ENCODE measurements around the gene ATRIP.
"Not testable (repeated sequence)": the region's sequence is repeated elsewhere in the genome, so short reads cannot be mapped to it uniquely, and the experiment has no call there.

ATRIP gene

GRCh38 chr3:48470286-48470685 lies 23.7 kb downstream of the ATRIP start:
- no peak for DNase-seq

GRCh38 chr3:48472673-48472922 lies 26.1 kb downstream of the ATRIP start:
- DNase-seq, result no peak

DNA sequence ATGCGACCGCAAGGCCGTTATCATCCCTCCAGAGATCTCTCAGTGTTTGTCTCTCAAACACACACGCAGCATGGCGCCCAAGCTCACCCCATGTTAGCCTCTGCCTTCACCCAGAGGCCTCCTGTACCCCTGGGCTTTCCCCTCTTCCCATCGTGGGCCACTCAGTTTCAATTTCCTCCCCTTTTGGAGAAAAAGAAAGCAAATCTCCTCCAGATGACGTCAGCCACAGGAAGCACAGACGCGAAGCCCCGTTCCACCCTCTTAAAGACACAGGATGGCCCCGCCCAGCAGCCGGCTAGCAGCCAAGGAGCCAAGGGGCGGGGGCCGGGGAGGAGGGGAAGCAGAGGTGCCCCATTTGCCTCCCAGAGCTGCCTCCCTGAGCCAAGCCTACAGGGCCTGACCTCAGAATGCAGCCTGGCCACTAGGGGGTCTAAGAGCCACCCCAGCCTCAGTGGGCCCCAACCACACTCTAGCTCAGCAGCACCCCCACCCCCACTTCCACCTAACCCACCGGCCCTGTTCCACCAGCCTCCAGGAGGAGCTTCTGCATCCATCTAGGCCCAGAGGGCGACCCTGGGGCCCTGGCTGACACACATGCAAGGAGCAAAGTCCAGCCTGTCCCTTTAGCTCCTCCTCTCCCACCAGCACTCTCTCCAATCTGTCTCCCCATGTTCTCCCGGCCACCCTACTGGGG lies 26.5 kb downstream of the ATRIP start:
- peak; percentile 95 for DNase-seq

GRCh38 chr3:48473617-48473952 lies 27.0 kb downstream of the ATRIP start:
- DNase-seq, result no peak

- not testable (repeated sequence) for DNase-seq
Observed at GRCh38 chr3:48474031-48474430, 27.5 kb downstream of the ATRIP start.

- no peak for DNase-seq
Observed at GRCh38 chr3:48474619-48475018, 28.1 kb downstream of the ATRIP start.

DNA sequence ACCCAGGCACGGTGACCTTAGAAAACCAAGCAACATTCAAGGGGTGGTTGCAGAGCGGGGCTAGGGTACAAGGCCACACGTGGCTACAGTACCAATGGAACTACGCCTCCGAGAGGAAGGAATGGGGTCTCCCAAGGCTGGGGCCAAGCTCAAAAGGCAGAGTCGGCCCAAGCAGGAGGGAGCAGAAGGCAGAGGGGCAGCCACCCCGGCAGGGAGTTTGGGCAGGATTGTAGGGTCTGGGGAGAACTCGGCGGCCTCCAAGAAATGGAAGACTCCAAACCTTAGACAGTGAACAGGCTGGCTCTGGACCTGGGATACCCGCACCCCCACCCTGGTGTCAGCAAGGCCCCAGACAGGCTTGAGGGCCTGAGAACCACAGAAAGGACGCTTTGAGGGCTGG lies 28.7 kb downstream of the ATRIP start:
- DNase-seq, result no peak

GRCh38 chr3:48476426-48477053 lies 30.0 kb downstream of the ATRIP start:
- no peak for DNase-seq

DNA sequence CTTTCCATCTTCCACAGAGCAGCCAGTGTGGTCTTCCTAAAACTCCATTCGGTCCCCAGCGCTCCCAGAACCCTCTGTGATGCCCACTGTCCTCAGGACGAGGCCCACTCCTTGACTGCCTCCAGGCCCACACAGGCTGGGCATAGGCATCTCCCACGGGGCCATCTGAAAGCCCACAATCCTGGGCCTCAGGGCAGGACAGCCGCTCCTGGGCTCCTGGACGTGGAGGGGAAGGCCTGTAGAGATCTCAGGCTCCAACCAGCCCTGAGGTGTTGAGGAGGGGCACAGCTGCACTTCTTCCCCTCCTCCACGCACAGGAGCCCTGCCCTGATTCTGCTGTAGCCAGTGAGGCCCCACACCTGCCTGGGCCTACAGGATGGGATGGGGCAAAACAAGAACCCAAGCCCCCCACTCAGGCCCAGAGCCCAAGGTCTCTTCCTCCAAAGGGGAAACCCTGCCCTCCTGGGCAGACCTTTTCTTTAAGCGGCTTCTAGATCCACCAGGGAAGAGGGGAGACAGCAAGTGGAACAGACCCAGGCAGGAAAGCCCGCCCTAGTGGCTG lies 31.5 kb downstream of the ATRIP start:
- no peak for DNase-seq

GRCh38 chr3:48478626-48479555 lies 32.4 kb downstream of the ATRIP start:
- DNase-seq, result peak; percentile 82

DNA sequence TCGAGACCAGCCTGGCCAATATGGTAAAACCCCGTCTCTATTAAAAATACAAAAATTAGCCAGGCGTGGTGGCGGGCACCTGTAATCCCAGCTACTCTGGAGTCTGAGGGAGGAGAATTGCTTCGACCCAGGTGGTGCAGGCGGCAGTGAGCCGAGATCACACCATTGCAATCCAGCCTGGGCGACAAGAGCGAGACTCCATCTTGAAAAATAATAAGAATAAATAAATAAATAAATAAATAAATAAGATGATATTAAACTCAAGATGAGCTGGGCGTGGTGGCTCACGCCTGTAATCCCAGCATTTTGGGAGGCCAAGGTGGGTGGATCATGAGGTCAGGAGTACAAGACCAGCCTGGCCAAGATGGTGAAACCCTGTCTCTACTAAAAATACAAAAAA lies 34.4 kb downstream of the ATRIP start:
- DNase-seq, result not testable (repeated sequence)

DNA sequence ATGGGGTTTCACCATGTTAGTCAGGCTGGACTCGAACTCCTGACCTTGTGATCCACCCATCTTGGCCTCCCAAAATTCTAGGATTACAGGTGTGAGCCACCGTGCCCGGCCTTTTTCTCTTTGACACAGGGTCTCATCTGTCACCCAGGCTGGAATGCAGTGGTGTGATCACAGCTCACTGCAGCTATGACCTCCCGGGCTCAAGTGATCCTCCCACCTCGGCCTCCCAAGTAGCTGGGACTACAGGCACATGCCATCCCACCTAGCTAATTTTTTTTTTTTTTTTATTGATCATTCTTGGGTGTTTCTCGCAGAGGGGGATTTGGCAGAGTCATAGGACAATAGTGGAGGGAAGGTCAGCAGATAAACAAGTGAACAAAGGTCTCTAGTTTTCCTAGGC lies 36.3 kb downstream of the ATRIP start:
- DNase-seq, result not testable (repeated sequence)

GRCh38 chr3:48486952-48487351 lies 40.4 kb downstream of the ATRIP start:
- DNase-seq, result no peak

GRCh38 chr3:48492461-48493202 lies 46.1 kb downstream of the ATRIP start:
- no peak for DNase-seq

GRCh38 chr3:48493203-48493501 lies 46.6 kb downstream of the ATRIP start:
- DNase-seq, result no peak

DNA sequence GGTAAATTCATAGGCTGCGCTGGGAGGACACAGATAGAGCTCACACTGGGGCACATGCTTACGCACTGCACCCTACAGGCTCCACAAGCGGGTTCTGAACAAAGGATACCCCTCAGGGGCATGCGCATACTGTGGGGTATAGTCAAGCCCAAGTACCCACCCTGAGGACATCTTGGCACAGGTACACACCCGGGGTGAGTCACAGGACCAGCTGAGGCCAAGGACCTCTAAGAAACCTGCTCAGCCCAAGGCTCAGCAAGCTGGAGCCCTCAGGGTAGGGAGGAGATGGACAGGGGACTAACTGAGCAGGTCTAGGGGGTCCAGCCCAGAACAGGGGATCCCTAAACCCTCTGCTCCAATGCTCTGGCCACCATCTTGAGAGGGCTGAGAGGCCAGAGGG lies 54.1 kb downstream of the ATRIP start:
- no peak for DNase-seq

DNA sequence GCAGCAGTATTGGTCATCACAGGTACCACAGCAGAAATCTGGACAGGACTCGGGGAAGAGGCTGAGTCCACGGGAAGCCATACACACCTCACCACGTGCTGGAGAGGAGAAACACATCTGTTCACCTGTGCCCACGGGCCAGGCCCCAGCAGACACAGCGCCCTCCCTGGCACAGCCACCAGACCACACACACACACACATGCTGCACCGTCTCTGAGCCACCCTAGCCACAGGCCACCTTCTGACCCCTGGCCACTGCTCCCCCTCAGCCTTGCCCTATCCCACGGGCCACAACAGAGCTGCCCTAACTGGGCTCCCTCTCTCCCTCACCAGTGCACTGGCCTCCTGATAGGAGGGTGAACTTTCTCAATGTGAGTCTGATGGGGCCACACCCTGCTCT lies 54.7 kb downstream of the ATRIP start:
- no peak for DNase-seq

DNA sequence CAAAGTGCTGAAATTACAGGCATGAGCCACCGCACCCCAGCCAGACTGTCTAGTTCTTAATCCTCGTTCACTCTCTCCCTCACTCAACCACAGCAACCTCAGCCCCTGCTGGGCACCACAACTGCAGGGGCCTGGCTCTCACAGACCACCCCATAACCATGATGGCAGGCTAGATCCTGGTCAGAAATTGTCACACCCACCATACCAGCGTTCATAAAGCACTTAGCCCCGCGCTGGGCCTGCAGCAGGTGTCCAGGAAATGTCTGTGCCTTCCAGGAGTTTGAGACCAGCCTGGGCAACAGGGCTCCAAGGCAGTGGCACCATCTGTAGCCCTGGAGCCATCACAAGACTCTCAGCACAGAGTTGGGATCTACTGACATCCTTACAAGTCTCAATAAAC lies 55.6 kb downstream of the ATRIP start:
- DNase-seq, result no peak

DNA sequence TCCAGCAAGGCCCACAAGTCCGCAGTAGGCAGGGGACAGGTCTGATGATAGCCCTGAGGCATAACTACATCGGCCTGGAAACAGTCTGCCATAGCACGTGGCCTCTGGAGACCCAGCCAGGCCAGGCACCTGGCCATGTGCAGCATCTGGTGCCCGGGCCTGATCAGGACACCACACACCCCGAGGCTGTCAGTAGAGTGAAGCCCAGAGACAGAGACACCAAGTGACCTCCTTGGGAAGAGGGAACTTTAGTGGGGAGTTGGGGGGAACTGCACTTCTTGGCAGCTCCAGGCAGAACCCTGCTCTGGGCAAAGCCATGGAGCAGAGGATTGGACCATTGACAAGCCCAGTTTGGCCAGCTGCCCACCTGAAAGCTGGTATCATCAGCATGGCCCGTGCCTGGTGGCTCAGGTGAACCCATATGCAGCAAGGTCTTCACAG lies 56.2 kb downstream of the ATRIP start:
- DNase-seq, result no peak

DNA sequence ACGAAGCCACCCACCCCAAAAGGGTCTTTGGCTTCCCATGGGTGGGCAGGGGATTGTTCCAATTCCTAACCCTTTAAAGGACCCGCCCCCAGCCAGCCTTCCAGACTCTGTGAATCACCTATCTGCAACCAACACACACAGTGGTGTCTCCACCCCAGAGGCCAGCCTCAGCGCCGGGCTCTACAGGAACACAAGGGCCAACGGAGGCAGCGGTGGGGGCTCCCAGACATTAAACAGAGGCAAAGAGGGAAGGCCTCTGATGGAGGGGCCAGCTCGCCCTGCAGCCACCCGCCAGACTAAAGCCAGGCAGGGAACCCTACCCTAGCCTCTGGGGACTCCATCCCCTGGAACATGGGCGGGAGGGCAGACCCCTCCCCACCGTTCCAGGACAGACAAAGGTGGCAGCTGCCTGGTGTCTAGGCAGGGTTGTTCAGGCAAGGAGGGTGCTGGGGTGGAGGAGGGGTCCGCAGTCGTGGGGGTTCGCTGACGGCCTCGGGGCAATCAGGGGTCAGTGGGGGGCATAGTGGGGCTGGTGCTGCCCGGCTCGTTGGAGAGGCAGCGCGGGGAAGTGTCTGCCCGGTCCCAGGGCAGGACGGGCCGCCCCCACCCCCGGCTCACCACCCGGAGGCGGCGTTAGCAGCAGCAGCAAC lies 57.0 kb downstream of the ATRIP start:
- peak; percentile 69 for DNase-seq

GRCh38 chr3:48504051-48504946 lies 57.8 kb downstream of the ATRIP start, which contains the start of gene SHISA5:
Gene SHISA5 (minus strand): TSS chr3:48504174. CDS start chr3:48504094, 80 bp downstream.
- peak; percentile 83 for DNase-seq

DNA sequence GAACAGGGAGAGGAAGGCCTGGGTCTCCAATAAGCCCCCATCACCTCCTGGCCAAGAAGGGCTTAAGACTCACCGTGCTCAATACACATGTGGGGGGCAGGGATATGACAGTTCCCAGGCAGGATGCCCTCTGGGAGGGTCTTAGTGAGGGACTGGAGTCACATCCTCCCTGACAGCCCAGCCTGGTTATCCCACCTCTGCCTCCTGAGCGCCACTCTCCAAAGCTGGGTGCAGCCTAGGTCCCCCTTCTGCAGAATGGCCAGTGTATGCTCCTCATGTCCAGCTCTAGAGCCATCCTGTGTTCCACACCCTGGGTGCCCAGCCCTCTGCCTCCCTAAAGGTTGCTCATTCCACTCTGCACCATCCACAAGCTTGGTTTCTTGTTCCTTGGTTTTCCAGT lies 58.6 kb downstream of the ATRIP start:
- no peak for DNase-seq

Measured in activated CD8-positive, alpha-beta memory T cell treated with anti-CD3 and anti-CD28 coated beads for 24 hours (primary cell).